HepG2 (cell line): ENCODE measurements around the gene SIX5. TPM values are rescaled to one million over a fixed set of nuclear protein-coding genes. Genes with fewer than 3 reads are reported as not detected.

Experiments used
- ATAC-seq: fragments of 200-7000 bp; cut with Tn5 transposase; 3 replicates; pipeline ENCODE4 v1.9.1; 2020; ENCODE audit warnings: mild to moderate bottlenecking, moderate library complexity
- BruUV-seq: library from RNA; stranded (reverse); fragments of 400-500 nt; replicated peaks from 2 replicates; lab custom pipeline; 2021; lab: Mats Ljungman, UMichigan
- CTCF ChIA-PET: fragments of 300-600 bp; formaldehyde crosslinking; extraction: SDS; loops from one replicate; lab custom pipeline; 2021; ENCODE audit warnings: low total read pairs, inconsistent platforms, low intra/inter-chr PET ratio; lab: Yijun Ruan, JAX
- POLR2A ChIA-PET: fragments of 350-600 bp; sonication (Branson Sonifier 250); formaldehyde crosslinking; loops from one replicate; lab custom pipeline; 2020; ENCODE audit warnings: antibody characterized with exemption, inconsistent platforms; lab: Yijun Ruan, JAX
- DNase-seq: peaks from one replicate; pipeline ENCODE4 v3.0.0-alpha.2; 2015; ENCODE audit warnings: low spot score
- FAIRE-seq: peaks from 3 replicates; lab custom pipeline; 2011; peaks lifted over from hg19 to GRCh38; lab: Jason Lieb, UNC
- H2AFZ ChIP-seq: one replicate; pipeline ENCODE4 v1.6.1; 2011; ENCODE audit warnings: low read length, inconsistent platforms
- H3K27ac ChIP-seq: fragments of 300-600 bp; 3 replicates; pipeline ENCODE4 v1.8.0; 2011; ENCODE audit warnings: mixed run types, mild to moderate bottlenecking, mixed read lengths, low read length, inconsistent platforms; ENCODE audit not compliant: insufficient read depth; ENCODE audit errors: extremely low read length
- H3K27me3 ChIP-seq, 2 experiments: fragments of 200-600 bp in 1 of 2; 2 replicates in 1 of 2; 3 replicates in 1 of 2; pipeline versions ENCODE4 v1.6.0 to v1.8.0; 2011; ENCODE audit warnings: low read length in 2 of 2, mild to moderate bottlenecking in 2 of 2, moderate library complexity in 2 of 2, inconsistent platforms in 1 of 2; ENCODE audit not compliant: insufficient read depth in 2 of 2, control insufficient read depth in 1 of 2
- H3K36me3 ChIP-seq, 2 experiments: fragments of 200-600 bp in 1 of 2; replicated peaks in 1 of 2; 2 replicates in 1 of 2; 3 replicates in 1 of 2; pipeline versions ENCODE4 v1.5.1 to v1.8.0; 2011; ENCODE audit warnings: low read length in 2 of 2, inconsistent platforms in 1 of 2; ENCODE audit not compliant: insufficient read depth in 2 of 2, control insufficient read depth in 1 of 2
- H3K4me1 ChIP-seq: 2 replicates; pipeline ENCODE4 v1.5.1; 2012; ENCODE audit warnings: low read length, inconsistent platforms; ENCODE audit not compliant: insufficient read depth
- H3K4me2 ChIP-seq: 2 replicates; pipeline ENCODE4 v1.6.0; 2011; ENCODE audit warnings: low read depth, low read length, inconsistent platforms
- H3K4me3 ChIP-seq, 3 experiments: fragments of 200-600 bp in 1 of 3; sonication (generic), shearing (Covaris generic) in 1 of 3; replicated peaks in 1 of 3; 2 replicates each; pipeline ENCODE4 v1.5.1; 2011 to 2016; ENCODE audit warnings: low read length in 3 of 3, inconsistent platforms in 2 of 3, low read depth in 2 of 3, mild to moderate bottlenecking in 2 of 3, control low read depth in 1 of 3, mixed read lengths in 1 of 3; ENCODE audit not compliant: insufficient read depth in 1 of 3
- H3K79me2 ChIP-seq: one replicate; pipeline ENCODE4 v1.6.1; 2011; ENCODE audit warnings: low read length, inconsistent platforms; ENCODE audit not compliant: insufficient read depth
- H3K9ac ChIP-seq: 2 replicates; pipeline ENCODE4 v1.6.0; 2011; ENCODE audit warnings: mild to moderate bottlenecking, low read depth, low read length, inconsistent platforms; ENCODE audit not compliant: insufficient read depth
- H3K9me3 ChIP-seq: 2 replicates; pipeline ENCODE4 v1.5.1; 2012; ENCODE audit warnings: mild to moderate bottlenecking, low read length
- H4K20me1 ChIP-seq: 2 replicates; pipeline ENCODE4 v1.6.0; 2011; ENCODE audit warnings: inconsistent platforms, mild to moderate bottlenecking, low read length, moderate library complexity; ENCODE audit not compliant: insufficient read depth
- REL ChIP-seq: sonication (generic); formaldehyde crosslinking; conservative IDR thresholded peaks from 2 replicates; pipeline ENCODE4 v1.8.0; 2022; ENCODE audit warnings: mild to moderate bottlenecking, missing genetic modification reagents, moderate library complexity
- YY1 ChIP-seq: IDR thresholded peaks from 2 replicates; pipeline ENCODE4 v1.6.1; 2011; ENCODE audit warnings: low read length, low read depth, moderate library complexity, mild to moderate bottlenecking; ENCODE audit not compliant: insufficient read depth, insufficient replicate concordance
- ZNF672 ChIP-seq: sonication (generic); formaldehyde crosslinking; IDR thresholded peaks from 2 replicates; pipeline ENCODE4 v1.8.1; 2022; ENCODE audit warnings: missing genetic modification reagents
- ZNF782 ChIP-seq: sonication (generic); formaldehyde crosslinking; IDR thresholded peaks from 2 replicates; pipeline ENCODE4 v1.4.0; 2020; ENCODE audit warnings: missing genetic modification reagents, mild to moderate bottlenecking, borderline replicate concordance
- ZNF841 ChIP-seq: sonication (generic); formaldehyde crosslinking; IDR thresholded peaks from 2 replicates; pipeline ENCODE4 v1.8.1; 2023; ENCODE audit warnings: missing genetic modification reagents, borderline replicate concordance
- WGBS: methylation state at CpG from one replicate; pipeline ENCODE4 v1.1.6; 2017; ENCODE audit warnings: low lambda C conversion rate; 5-methylcytosine and 5-hydroxymethylcytosine counted together
- in situ Hi-C: cut with HindIII; loops from 2 replicates; pipeline ENCODE4 v1.10.0; 2017; ENCODE audit warnings: low pct_unique_long_range_greater_than_20kb; ENCODE audit not compliant: extremely low pct_ligation_motif_present
- intact Hi-C: fragments of 100-400 bp; cut with micrococcal nuclease; formaldehyde crosslinking; loops from one replicate; pipeline ENCODE4 v1.10.0; 2022; ENCODE audit not compliant: unreplicated experiment
- polyA plus RNA-seq, 8 experiments: library from polyadenylated mRNA; depleted of rRNA in 3 of 8; stranded (reverse) in 7 of 8; unstranded in 1 of 8; fragments of >200 nt; fragmentation: Illumina TruSeq in 4 of 8; extraction: Trizol in 4 of 8; gene quantifications; 2 replicates each; pipeline versions ENCODE4 v1.2.1 to v1.2.3, GENCODE V29; 2011 to 2016; ENCODE audit warnings: low read depth in 4 of 8, missing spikeins in 1 of 8, mixed read lengths in 1 of 8; ENCODE audit not compliant: insufficient read depth in 1 of 8
- total RNA-seq, 5 experiments: library from RNA; depleted of rRNA; stranded (reverse); fragments of >200 nt; fragmentation: Illumina TruSeq; extraction: Trizol; gene quantifications; 2 replicates each; pipeline ENCODE4 v1.2.3, GENCODE V29; 2016; ENCODE audit warnings: low read depth in 1 of 5
- TF ChIP-seq, protein P1 (sequence below): sonication (generic); formaldehyde crosslinking; conservative IDR thresholded peaks from 2 replicates; pipeline ENCODE4 v1.4.0; 2020; ENCODE audit warnings: missing genetic modification reagents
- TF ChIP-seq, protein P2 (sequence below): sonication (generic); formaldehyde crosslinking; IDR thresholded peaks from 2 replicates; pipeline ENCODE4 v1.8.0; 2022; ENCODE audit warnings: mild to moderate bottlenecking, missing genetic modification reagents, borderline replicate concordance

SIX5 gene
- total and polyA plus RNA-seq, 2 of the 13 experiments (the other 11 are each of a cell fraction or from before 2014, with no cell fraction given): 7.7 to 10.5 TPM

DNA sequence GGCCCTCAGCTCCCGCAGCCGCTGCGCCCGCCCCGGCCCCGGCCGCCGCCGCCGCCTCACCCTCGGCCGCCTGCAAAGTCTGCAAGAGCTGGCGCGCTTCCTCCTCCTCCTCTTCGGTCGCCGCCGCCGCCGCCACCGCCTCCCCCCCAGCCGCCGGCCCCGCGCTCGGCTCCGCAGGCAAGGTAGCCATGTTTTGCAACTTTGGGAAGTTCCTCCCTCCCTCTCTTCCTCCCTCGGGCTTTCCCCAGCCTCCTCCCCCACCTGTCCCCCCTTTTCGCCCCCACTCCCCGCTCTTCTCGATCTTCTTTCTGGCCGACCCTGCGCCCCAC, 433 bp downstream of the SIX5 start:
- CTCF ChIA-PET: no interaction called here
- in situ Hi-C loops: no loop called here
- H3K9ac ChIP-seq: peak overlapping the region; percentile 91
- POLR2A ChIA-PET: interaction anchor here (0.9 to 4.7 kb wide), 21 partner anchors 10 to 185 kb away, joined by 3 to 94 read pairs (median 9); partner anchors contain the start of genes DMPK, DMWD, FBXO46 and FOXA3
- H3K36me3 ChIP-seq: no peaks in the 10 kb centered on the region
- peak overlapping the region; percentile 75 to 87 (median 76) for H3K4me3 ChIP-seq
- peak overlapping the region; percentile 91 for H3K27ac ChIP-seq
- no TSS peak for BruUV-seq
- WGBS: under 1% methylated on average over 15 of the region's 33 CpGs
- H3K9me3 ChIP-seq: no peaks in the 10 kb centered on the region
- intact Hi-C loops: loop anchor here (2.0 to 5.0 kb wide), 2 partner anchors 36 to 76 kb away; partner anchors contain the start of genes FBXO46, MEIOSIN and QPCTL
- H3K4me2 ChIP-seq: peak overlapping the region; percentile 93
- H3K79me2 ChIP-seq: peaks cover 3% of the 10 kb centered on the region
- DNase-seq: no peak
- H2AFZ ChIP-seq: no peak overlapping the region
- peak; percentile 81 for TF ChIP-seq REL
- TF ChIP-seq YY1: peak; percentile 48
- TF ChIP-seq ZNF782 (CRISPR knock-in tag): no peak
- peak; percentile 72; the same call in 1 of the 2 replicates for TF ChIP-seq ZNF672 (CRISPR knock-in tag)
- TF ChIP-seq, protein P1, sequence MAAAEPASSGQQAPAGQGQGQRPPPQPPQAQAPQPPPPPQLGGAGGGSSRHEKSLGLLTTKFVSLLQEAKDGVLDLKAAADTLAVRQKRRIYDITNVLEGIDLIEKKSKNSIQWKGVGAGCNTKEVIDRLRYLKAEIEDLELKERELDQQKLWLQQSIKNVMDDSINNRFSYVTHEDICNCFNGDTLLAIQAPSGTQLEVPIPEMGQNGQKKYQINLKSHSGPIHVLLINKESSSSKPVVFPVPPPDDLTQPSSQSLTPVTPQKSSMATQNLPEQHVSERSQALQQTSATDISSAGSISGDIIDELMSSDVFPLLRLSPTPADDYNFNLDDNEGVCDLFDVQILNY (CRISPR knock-in tag): no peak
- TF ChIP-seq ZNF841 (CRISPR knock-in tag): 0 out of 2 replicates have a peak, but pooled peaks have one; percentile 55
- TF ChIP-seq, protein P2, sequence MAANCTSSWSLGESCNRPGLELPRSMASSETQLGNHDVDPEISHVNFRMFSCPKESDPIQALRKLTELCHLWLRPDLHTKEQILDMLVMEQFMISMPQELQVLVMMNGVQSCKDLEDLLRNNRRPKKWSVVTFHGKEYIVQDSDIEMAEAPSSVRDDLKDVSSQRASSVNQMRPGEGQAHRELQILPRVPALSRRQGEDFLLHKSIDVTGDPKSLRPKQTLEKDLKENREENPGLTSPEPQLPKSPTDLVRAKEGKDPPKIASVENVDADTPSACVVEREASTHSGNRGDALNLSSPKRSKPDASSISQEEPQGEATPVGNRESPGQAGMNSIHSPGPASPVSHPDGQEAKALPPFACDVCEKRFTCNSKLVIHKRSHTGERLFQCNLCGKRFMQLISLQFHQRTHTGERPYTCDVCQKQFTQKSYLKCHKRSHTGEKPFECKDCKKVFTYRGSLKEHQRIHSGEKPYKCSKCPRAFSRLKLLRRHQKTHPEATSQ (CRISPR knock-in tag): no peak
- no peaks in the 10 kb centered on the region for H4K20me1 ChIP-seq
- peaks cover 16% of the 10 kb centered on the region for H3K4me1 ChIP-seq
- no peaks in the 10 kb centered on the region for H3K27me3 ChIP-seq
- no peak for ATAC-seq
- FAIRE-seq: no peak
